ENCODE measurements around the gene MEI1.

Gene MEI1

DNA sequence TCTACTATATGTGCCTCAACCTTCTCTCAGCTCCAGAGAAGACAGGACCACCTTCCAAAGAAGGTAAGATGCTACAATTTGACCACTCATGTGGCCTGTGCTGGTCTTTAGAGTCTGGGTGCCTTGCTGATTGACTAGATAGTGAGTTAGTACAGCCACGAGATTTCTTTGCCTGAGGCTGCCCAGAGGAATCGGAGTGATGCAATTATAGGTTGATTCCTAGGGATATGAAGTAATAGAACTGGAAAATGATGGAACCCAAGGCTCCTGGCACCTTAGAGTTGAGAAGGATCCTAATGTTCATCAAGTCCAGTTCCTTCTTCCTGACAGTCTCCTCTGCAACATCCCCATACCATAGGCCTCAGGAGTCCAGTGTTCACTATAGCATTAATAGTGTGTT is 54.7 kb downstream of the MEI1 start:
- no peak for TF ChIP-seq CTCF (IDR thresholded peaks at IDR 0.05)
- H3K27ac ChIP-seq: no peak overlapping the region

DNA sequence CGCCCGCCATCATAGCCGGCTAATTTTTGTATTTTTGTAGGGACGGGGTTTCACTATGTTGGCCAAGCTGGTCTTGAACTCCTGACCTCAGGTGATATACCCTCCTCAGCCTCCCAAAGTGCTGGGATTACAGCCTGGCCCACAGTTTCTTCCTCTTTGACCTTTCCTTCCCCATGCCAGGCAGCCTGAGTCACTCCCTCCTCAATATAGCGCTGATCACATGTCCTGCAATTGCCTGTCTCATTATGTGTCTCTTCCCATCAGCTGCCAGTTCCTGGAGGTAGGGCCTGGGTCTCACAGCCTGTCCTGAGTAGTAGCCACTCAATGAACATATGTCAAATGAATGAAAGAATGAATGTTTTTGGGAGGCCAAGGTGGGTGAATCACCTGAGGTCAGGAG is 58.2 kb downstream of the MEI1 start:
- TF ChIP-seq ZFX (IDR thresholded peaks at IDR 0.05; ENCODE audit: borderline replicate concordance) (no peak), CTCF (IDR thresholded peaks at IDR 0.05) (no peak)
- no peak overlapping the region for H3K27ac ChIP-seq

GRCh38 chr22:41758231-41758630 is 58.9 kb downstream of the MEI1 start:
- no peak overlapping the region for H3K27ac ChIP-seq
- TF ChIP-seq ZFX (IDR thresholded peaks at IDR 0.05; ENCODE audit: borderline replicate concordance) (no peak), CTCF (IDR thresholded peaks at IDR 0.05) (no peak)

GRCh38 chr22:41762980-41763779 is 63.9 kb downstream of the MEI1 start:
- TF ChIP-seq CTCF (IDR thresholded peaks at IDR 0.05): peak; percentile 79
- TF ChIP-seq ZFX (IDR thresholded peaks at IDR 0.05; ENCODE audit: borderline replicate concordance): no peak
- no peak overlapping the region for H3K27ac ChIP-seq

DNA sequence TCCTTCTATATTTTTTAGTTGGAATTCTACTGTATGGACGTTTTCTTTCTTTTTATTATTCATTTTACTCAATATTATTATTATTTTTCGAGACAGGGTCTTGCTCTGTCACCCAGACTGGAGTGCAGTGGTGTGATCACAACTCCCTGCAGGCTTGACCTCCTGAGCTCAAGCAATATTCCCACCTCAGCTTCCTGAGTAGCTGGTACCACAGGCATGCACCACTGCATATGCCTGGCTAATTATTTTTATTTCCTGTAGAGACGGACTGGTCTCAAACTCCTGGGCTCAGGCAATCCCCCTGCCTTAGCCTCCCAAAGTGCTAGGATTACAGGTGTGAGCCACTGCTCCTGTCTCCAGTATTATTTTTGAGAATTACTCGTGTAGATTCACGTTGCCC is 67.2 kb downstream of the MEI1 start:
- TF ChIP-seq CTCF (IDR thresholded peaks at IDR 0.05) (no peak), ZFX (IDR thresholded peaks at IDR 0.05; ENCODE audit: borderline replicate concordance) (no peak)
- no peak overlapping the region for H3K27ac ChIP-seq

- TF ChIP-seq CTCF (IDR thresholded peaks at IDR 0.05) (no peak), ZFX (IDR thresholded peaks at IDR 0.05; ENCODE audit: borderline replicate concordance) (no peak)
- no peak overlapping the region for H3K27ac ChIP-seq
These were observed 69.1 kb downstream of the MEI1 start for GRCh38 chr22:41768430-41768829.

- TF ChIP-seq CTCF (IDR thresholded peaks at IDR 0.05) (no peak), ZFX (IDR thresholded peaks at IDR 0.05; ENCODE audit: borderline replicate concordance) (no peak)
- no peak overlapping the region for H3K27ac ChIP-seq
These were observed 71.6 kb downstream of the MEI1 start for GRCh38 chr22:41770715-41771468.

Measured in 22Rv1 (cell line).